ENCODE results near the gene SESTD1. TPM values are rescaled to one million over a fixed set of nuclear protein-coding genes. Genes with fewer than 3 reads are reported as not detected.

SESTD1 gene
- total and polyA plus RNA-seq, 2 of the 4 experiments (the other 2 are of a cell fraction) = 8.4 to 12.7 TPM

DNA sequence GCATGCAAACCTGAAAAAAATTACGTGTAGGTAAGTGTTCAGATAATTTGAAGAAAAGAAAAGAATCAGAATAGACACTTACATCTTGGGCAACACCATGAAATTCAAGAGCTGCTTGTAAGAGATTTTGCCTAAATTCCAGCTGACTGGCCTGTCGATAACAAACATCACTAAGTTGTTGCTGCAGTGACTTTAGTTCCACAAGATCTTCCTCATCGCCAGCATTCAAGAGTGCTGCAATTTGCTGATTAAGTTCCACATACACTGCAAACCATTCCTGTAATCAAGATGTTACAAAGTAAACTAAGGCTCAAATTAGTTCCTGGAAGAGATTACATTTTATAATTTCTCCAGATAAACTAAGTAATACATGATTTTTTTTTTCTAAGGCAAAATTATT, 140.3 kb downstream of the SESTD1 start:
- TF ChIP-seq, protein P1, sequence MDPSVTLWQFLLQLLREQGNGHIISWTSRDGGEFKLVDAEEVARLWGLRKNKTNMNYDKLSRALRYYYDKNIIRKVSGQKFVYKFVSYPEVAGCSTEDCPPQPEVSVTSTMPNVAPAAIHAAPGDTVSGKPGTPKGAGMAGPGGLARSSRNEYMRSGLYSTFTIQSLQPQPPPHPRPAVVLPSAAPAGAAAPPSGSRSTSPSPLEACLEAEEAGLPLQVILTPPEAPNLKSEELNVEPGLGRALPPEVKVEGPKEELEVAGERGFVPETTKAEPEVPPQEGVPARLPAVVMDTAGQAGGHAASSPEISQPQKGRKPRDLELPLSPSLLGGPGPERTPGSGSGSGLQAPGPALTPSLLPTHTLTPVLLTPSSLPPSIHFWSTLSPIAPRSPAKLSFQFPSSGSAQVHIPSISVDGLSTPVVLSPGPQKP (IDR thresholded peaks at IDR 0.05; ENCODE audit: borderline replicate concordance, low read depth, low read length) = no peak
- H3K4ac ChIP-seq (ENCODE audit: low read depth, low read length) = no peak overlapping the region
- WGBS, 2 experiments (ENCODE audit: extremely low coverage in 2 of 2, insufficient read length in 1 of 2) = 83% methylated on average over 1 of the region's 3 CpGs; no CpG with 5 or more reads in 1 of the 2 experiments
- H3K56ac ChIP-seq (ENCODE audit: extremely low read depth, insufficient read depth, low read length) = no peak overlapping the region
- ATAC-seq (ENCODE audit: low read depth) = no peak
- no peak for DNase-seq
- no peak overlapping the region for H3K4me3 ChIP-seq (ENCODE audit: insufficient read depth, low read depth, low read length)
- no peak overlapping the region for H2AK9ac ChIP-seq (replicated peaks; ENCODE audit: low read depth, low read length, poor library complexity)
- H3K36me3 ChIP-seq (ENCODE audit: control insufficient read depth, insufficient read depth, low read length) = peaks cover 4% of the 10 kb centered on the region; the same call in 1 of the 2 replicates
- H4K8ac ChIP-seq (ENCODE audit: low read depth in 2 of 2, low read length in 2 of 2) = no peak overlapping the region
- no peak overlapping the region for H4K91ac ChIP-seq (ENCODE audit: insufficient read depth, low read depth, low read length)
- no peaks in the 10 kb centered on the region; a peak in 1 of 4 replicates for H3K79me1 ChIP-seq (ENCODE audit: low read depth in 1 of 2, low read length in 2 of 2)
- no peak overlapping the region for H3K27ac ChIP-seq (ENCODE audit: insufficient read depth, low read length)
- H3K14ac ChIP-seq (replicated peaks; ENCODE audit: low read depth, low read length) = no peak overlapping the region
- no peak overlapping the region for H3K9ac ChIP-seq (ENCODE audit: low read depth, low read length)
- no peak overlapping the region for H2BK5ac ChIP-seq (ENCODE audit: low read depth, low read length, poor library complexity, severe bottlenecking)
- intact Hi-C loops (cut with micrococcal nuclease) = no loop called here
- H4K5ac ChIP-seq (ENCODE audit: low read depth, low read length) = no peak overlapping the region
- H2BK120ac ChIP-seq (ENCODE audit: low read depth, low read length) = no peak overlapping the region
- H3K23ac ChIP-seq (ENCODE audit: low read depth, low read length) = no peak overlapping the region
- no peak overlapping the region for H2BK15ac ChIP-seq (ENCODE audit: low read depth, low read length)
- no peak overlapping the region for H2BK20ac ChIP-seq (ENCODE audit: low read depth, low read length)
- dilution Hi-C loops (cut with HindIII; ENCODE audit: low sequenced_read_pairs, unreplicated experiment) = no loop called here
- no peaks in the 10 kb centered on the region for H3K27me3 ChIP-seq (ENCODE audit: control insufficient read depth, insufficient read depth, low read length)
- no TSS peak for BruUV-seq (replicated peaks)
- H3K9me3 ChIP-seq (ENCODE audit: control insufficient read depth, insufficient read depth, low read length) = no peaks in the 10 kb centered on the region
- POLR2A ChIA-PET (ENCODE audit: unreplicated experiment) = no interaction called here
- no peak overlapping the region for H2AK5ac ChIP-seq (ENCODE audit: low read depth, low read length)
- no peaks in the 10 kb centered on the region for H4K20me1 ChIP-seq (ENCODE audit: insufficient read depth, low read length)
- no peak overlapping the region for H2AFZ ChIP-seq (replicated peaks; ENCODE audit: low read length, poor library complexity)
- H3K9me1 ChIP-seq (ENCODE audit: insufficient read depth, low read length) = no peaks in the 10 kb centered on the region
- no peaks in the 10 kb centered on the region for H3K4me1 ChIP-seq (ENCODE audit: control insufficient read depth, insufficient read depth, low read length)
- no peak overlapping the region for H3K18ac ChIP-seq (ENCODE audit: low read depth, low read length)
- no peak overlapping the region for H3K4me2 ChIP-seq (ENCODE audit: low read depth, low read length)
- CTCF ChIA-PET = no interaction called here
- in situ Hi-C loops (cut with MboI; ENCODE audit: low sequenced_read_pairs) = no loop called here
